ENCODE results near the gene SRGAP2B. TPM values are rescaled to one million over a fixed set of nuclear protein-coding genes. Genes with fewer than 3 reads are reported as not detected.
"Not testable (repeated sequence)": the region's sequence is repeated elsewhere in the genome, so short reads cannot be mapped to it uniquely, and the experiment has no call there.

SRGAP2B gene
- total RNA-seq, 2 donors from 2014 or later = 16.2 to 22.5 TPM

DNA sequence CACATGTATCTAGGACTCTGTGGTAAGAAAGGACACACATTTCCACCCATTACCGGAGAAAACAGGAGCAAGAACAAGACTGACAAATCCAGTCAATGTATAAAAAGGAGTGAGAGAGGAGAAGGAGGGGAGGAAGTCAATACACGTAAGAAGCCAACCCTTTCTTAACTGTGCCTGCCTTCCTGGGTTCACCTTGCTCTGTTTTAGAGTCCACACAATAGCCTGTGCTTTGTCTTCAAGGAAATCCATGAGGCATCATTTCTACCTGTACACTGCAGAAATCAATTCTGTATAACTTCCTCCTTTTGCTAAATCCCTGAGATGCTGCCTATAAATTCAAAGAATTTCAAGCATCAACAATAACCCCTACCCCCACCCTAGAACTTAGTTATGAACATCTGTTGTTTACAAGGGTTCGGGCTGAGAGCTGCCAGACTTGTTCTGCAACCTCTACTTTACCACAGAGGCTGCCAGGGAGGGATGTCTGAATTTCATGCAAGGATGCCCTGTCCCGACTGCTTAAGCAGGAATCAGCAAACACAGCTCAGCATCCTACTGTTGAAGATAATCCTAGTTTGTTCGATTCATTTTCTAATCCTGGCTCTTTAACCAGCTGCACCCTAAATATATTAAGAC lies 115.0 kb downstream of the SRGAP2B start:
- H3K4me3 ChIP-seq; H3K36me3 ChIP-seq; H3K4me1 ChIP-seq (ENCODE audit: control insufficient read depth in 1 of 2, low read depth in 2 of 2); ATAC-seq (ENCODE audit: insufficient number of reproducible peaks, low FRiP score, low read depth); H3K27ac ChIP-seq; H3K27me3 ChIP-seq (replicated peaks; ENCODE audit: insufficient read depth); DNase-seq (ENCODE audit: low spot score); H3K9me3 ChIP-seq: not testable (repeated sequence)

- DNase-seq (ENCODE audit: low spot score) = not testable (repeated sequence)
These were observed 117.3 kb downstream of the SRGAP2B start for GRCh38 chr1:144977856-144978255.

DNA sequence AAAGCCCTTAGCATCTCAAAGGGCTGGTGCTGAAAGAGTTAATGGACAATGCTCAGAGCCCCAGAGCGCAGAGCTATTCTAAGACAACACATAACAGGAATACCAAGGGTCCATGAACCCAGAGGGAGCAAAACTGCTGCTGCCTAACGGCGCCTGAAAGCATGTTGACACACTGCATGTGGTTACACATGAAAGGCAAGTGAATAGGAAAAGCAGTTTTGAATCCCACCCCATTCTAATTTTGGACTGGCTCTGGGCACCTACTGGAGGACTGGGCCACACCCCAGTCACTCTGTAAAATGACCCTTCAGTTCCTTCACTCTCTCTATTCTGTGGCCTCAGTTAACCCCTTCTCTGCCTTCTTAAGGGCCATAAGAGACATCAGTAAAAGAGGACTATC lies 123.2 kb downstream of the SRGAP2B start:
- not testable (repeated sequence) for H3K4me1 ChIP-seq (ENCODE audit: control insufficient read depth in 1 of 2, low read depth in 2 of 2); DNase-seq (ENCODE audit: low spot score); H3K4me3 ChIP-seq; H3K27ac ChIP-seq; ATAC-seq (ENCODE audit: insufficient number of reproducible peaks, low FRiP score, low read depth); H3K27me3 ChIP-seq (replicated peaks; ENCODE audit: insufficient read depth); H3K36me3 ChIP-seq; H3K9me3 ChIP-seq

More at GRCh38 chr1:144977856-144978255, 117.3 kb downstream of the SRGAP2B start:
- not testable (repeated sequence) for H3K4me3 ChIP-seq; H3K4me1 ChIP-seq (ENCODE audit: control insufficient read depth in 1 of 2, low read depth in 2 of 2); ATAC-seq (ENCODE audit: insufficient number of reproducible peaks, low FRiP score, low read depth); H3K36me3 ChIP-seq; H3K27ac ChIP-seq; H3K27me3 ChIP-seq (replicated peaks; ENCODE audit: insufficient read depth); H3K9me3 ChIP-seq

DNA sequence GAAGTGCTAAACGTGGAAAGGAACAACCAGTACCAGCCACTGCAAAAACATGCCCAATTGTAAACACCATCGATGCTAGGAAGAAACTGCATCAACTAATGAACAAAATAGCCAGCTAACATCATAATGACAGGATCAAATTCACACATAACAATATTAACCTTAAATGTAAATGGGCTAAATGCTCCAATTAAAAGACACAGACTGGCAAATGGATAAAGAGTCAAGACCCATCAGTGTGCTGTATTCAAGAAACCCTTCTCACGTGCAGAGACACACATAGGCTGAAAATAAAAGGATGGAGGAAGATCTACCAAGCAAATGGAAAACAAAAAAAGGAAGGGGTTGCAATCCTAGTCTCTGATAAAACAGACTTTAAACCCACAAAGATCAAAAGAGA lies 128.6 kb downstream of the SRGAP2B start:
- not testable (repeated sequence) for H3K27me3 ChIP-seq (replicated peaks; ENCODE audit: insufficient read depth); H3K4me3 ChIP-seq; H3K9me3 ChIP-seq; ATAC-seq (ENCODE audit: insufficient number of reproducible peaks, low FRiP score, low read depth); H3K36me3 ChIP-seq; DNase-seq (ENCODE audit: low spot score); H3K27ac ChIP-seq; H3K4me1 ChIP-seq (ENCODE audit: control insufficient read depth in 1 of 2, low read depth in 2 of 2)

- H3K27me3 ChIP-seq (replicated peaks; ENCODE audit: insufficient read depth); H3K36me3 ChIP-seq; DNase-seq (ENCODE audit: low spot score); H3K4me3 ChIP-seq; H3K4me1 ChIP-seq (ENCODE audit: control insufficient read depth in 1 of 2, low read depth in 2 of 2); H3K9me3 ChIP-seq; ATAC-seq (ENCODE audit: insufficient number of reproducible peaks, low FRiP score, low read depth); H3K27ac ChIP-seq: not testable (repeated sequence)
These were observed 130.4 kb downstream of the SRGAP2B start for GRCh38 chr1:144964765-144965164.

DNA sequence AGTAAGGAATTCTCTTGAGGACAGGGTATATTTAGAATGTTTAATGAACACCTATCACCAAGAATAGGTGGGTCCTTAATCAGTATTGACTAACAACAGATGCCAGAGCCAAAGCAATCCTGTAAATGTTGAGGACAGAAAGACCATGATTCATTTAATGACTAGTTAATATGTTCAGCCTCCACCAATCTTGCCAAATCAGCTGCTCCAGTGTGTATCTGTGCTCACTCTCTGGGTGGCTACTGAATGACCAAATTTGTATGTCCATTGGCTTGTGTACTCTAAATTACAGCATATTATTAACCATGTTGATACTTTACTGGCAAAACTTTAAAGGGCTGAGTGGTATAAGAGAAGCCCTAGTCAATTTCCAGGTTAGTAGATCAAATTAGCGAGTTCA lies 130.9 kb downstream of the SRGAP2B start:
- not testable (repeated sequence) for H3K9me3 ChIP-seq; DNase-seq (ENCODE audit: low spot score); H3K27me3 ChIP-seq (replicated peaks; ENCODE audit: insufficient read depth); H3K27ac ChIP-seq; H3K4me1 ChIP-seq (ENCODE audit: control insufficient read depth in 1 of 2, low read depth in 2 of 2); H3K4me3 ChIP-seq; ATAC-seq (ENCODE audit: insufficient number of reproducible peaks, low FRiP score, low read depth); H3K36me3 ChIP-seq

GRCh38 chr1:144963571-144963970 lies 131.6 kb downstream of the SRGAP2B start:
- DNase-seq (ENCODE audit: low spot score); H3K9me3 ChIP-seq; H3K27me3 ChIP-seq (replicated peaks; ENCODE audit: insufficient read depth); H3K36me3 ChIP-seq; H3K27ac ChIP-seq; H3K4me3 ChIP-seq; H3K4me1 ChIP-seq (ENCODE audit: control insufficient read depth in 1 of 2, low read depth in 2 of 2); ATAC-seq (ENCODE audit: insufficient number of reproducible peaks, low FRiP score, low read depth): not testable (repeated sequence)

- H3K27ac ChIP-seq; DNase-seq (ENCODE audit: low spot score); H3K9me3 ChIP-seq; H3K36me3 ChIP-seq; H3K4me3 ChIP-seq; ATAC-seq (ENCODE audit: insufficient number of reproducible peaks, low FRiP score, low read depth); H3K27me3 ChIP-seq (replicated peaks; ENCODE audit: insufficient read depth); H3K4me1 ChIP-seq (ENCODE audit: control insufficient read depth in 1 of 2, low read depth in 2 of 2): not testable (repeated sequence)
These were observed 133.2 kb downstream of the SRGAP2B start for GRCh38 chr1:144961604-144962583.

DNA sequence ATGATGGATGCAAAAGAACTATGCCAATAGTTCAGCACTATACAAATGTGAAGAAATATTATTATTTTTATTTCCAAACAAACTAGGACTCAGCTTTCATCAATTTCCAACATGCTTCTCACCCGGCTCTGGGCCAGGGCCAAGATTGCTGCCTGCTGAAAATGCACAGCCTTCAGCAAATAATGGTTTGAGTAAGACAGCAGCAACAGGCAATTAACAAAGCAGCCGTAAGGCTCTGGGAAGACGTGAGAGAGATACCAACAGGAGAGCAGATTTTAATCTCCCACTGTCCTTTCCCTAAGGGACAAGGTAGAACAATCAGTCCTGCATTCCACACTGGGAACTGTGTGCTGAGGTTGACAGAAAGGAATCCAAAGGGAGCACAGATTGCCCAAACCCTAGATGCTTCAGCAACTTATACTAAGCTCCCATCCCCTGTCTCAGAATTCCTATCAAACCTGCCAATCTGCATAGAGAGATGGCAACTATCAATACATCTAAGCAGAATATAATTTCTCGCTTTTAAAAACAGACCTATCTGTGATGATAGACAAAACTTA lies 134.1 kb downstream of the SRGAP2B start:
- H3K27ac ChIP-seq; ATAC-seq (ENCODE audit: insufficient number of reproducible peaks, low FRiP score, low read depth); H3K9me3 ChIP-seq; DNase-seq (ENCODE audit: low spot score); H3K4me3 ChIP-seq; H3K27me3 ChIP-seq (replicated peaks; ENCODE audit: insufficient read depth); H3K36me3 ChIP-seq; H3K4me1 ChIP-seq (ENCODE audit: control insufficient read depth in 1 of 2, low read depth in 2 of 2): not testable (repeated sequence)

DNA sequence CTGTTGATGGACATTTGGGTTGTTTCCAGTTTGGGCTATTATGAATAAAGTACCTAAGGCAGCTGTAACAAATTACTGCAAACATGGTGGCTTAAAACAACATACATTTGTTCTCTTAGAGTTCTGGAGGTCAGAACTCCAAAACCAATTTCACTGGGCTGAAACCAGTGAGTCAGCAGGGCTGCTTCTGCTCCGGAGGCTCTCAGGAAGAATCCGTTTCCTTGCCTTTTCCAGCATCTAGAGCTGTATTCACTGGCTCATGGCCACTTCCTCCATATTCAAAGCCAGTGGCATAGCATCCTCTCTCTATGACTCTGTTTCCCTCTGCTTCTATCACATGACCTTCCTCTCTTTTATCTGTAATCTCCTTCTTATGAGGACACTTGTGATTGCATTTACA lies 146.7 kb downstream of the SRGAP2B start:
- DNase-seq (ENCODE audit: low spot score); ATAC-seq (ENCODE audit: insufficient number of reproducible peaks, low FRiP score, low read depth); H3K27me3 ChIP-seq (replicated peaks; ENCODE audit: insufficient read depth); H3K4me1 ChIP-seq (ENCODE audit: control insufficient read depth in 1 of 2, low read depth in 2 of 2); H3K27ac ChIP-seq; H3K9me3 ChIP-seq; H3K4me3 ChIP-seq; H3K36me3 ChIP-seq: not testable (repeated sequence)

GRCh38 chr1:144947495-144947894 lies 147.6 kb downstream of the SRGAP2B start:
- not testable (repeated sequence) for ATAC-seq (ENCODE audit: insufficient number of reproducible peaks, low FRiP score, low read depth); H3K27ac ChIP-seq; H3K36me3 ChIP-seq; H3K27me3 ChIP-seq (replicated peaks; ENCODE audit: insufficient read depth); H3K9me3 ChIP-seq; H3K4me1 ChIP-seq (ENCODE audit: control insufficient read depth in 1 of 2, low read depth in 2 of 2); DNase-seq (ENCODE audit: low spot score); H3K4me3 ChIP-seq
